HG03064 (cell line): ENCODE results near the gene PCBP3.

Experiments
- ATAC-seq: cut with Tn5 transposase; IDR thresholded peaks from one replicate; pipeline ENCODE4 v1.9.1; 2021; ENCODE audit warnings: low read depth; ENCODE audit not compliant: unreplicated experiment

Gene PCBP3

GRCh38 chr21:45913886-45914285 is 270.4 kb downstream of the PCBP3 start:
- ATAC-seq, result no peak

GRCh38 chr21:45914321-45914845 is 270.9 kb downstream of the PCBP3 start:
- no peak for ATAC-seq

GRCh38 chr21:45916011-45916840 is 272.7 kb downstream of the PCBP3 start:
- no peak for ATAC-seq

GRCh38 chr21:45917241-45917640 is 273.7 kb downstream of the PCBP3 start:
- no peak for ATAC-seq

- ATAC-seq, result no peak
Measured at GRCh38 chr21:45918011-45918410, 274.5 kb downstream of the PCBP3 start.

- no peak for ATAC-seq
Measured at GRCh38 chr21:45918835-45919447, 275.4 kb downstream of the PCBP3 start.

GRCh38 chr21:45919593-45919992 is 276.1 kb downstream of the PCBP3 start:
- no peak for ATAC-seq

GRCh38 chr21:45920824-45921600 is 277.5 kb downstream of the PCBP3 start:
- ATAC-seq, result no peak

GRCh38 chr21:45921917-45922316 is 278.4 kb downstream of the PCBP3 start:
- no peak for ATAC-seq

- ATAC-seq, result no peak
Measured at GRCh38 chr21:45922648-45923047, 279.1 kb downstream of the PCBP3 start.

GRCh38 chr21:45923146-45923545 is 279.6 kb downstream of the PCBP3 start:
- ATAC-seq, result no peak

GRCh38 chr21:45926281-45926680 is 282.8 kb downstream of the PCBP3 start:
- no peak for ATAC-seq

- ATAC-seq, result no peak
Measured at GRCh38 chr21:45927032-45927431, 283.5 kb downstream of the PCBP3 start.

- ATAC-seq, result no peak
Measured at GRCh38 chr21:45927851-45928850, 284.6 kb downstream of the PCBP3 start.

- ATAC-seq, result no peak
Measured at GRCh38 chr21:45929449-45929848, 285.9 kb downstream of the PCBP3 start.

- ATAC-seq, result no peak
Measured at GRCh38 chr21:45930231-45930760, 286.8 kb downstream of the PCBP3 start.

GRCh38 chr21:45930792-45931191 is 287.3 kb downstream of the PCBP3 start:
- ATAC-seq, result no peak

- ATAC-seq, result no peak
Measured at GRCh38 chr21:45931397-45931969, 288.0 kb downstream of the PCBP3 start.

GRCh38 chr21:45932922-45933502 is 289.5 kb downstream of the PCBP3 start:
- no peak for ATAC-seq
